Effector CD8-positive, alpha-beta T cell (primary cell): ENCODE results near the gene HOXC12.

Experiments
- DNase-seq: peaks from one replicate; lab custom pipeline; 2025; lab: John Stamatoyannopoulos, UW
- total RNA-seq, 4 experiments: gene quantifications; one replicate each; lab custom pipeline; 2026; lab: John Stamatoyannopoulos, UW

HOXC12 gene
- total RNA-seq: 0 reads per million in 4 experiments

DNA sequence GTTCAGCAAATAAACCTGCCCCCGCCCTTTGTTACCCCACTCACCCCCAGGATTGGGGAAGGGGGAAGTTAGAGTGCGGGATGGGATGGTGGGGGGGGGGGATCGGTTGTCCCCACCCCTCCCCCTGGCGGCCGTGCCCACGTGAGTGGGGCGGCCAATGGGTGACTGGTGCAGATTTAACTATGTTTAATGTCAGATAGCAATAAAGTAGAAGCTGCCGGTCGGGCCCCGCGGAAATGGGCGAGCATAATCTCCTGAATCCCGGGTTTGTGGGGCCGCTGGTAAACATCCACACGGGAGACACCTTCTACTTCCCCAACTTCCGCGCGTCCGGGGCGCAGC lies at the start of gene HOXC12:
Gene HOXC12, plus strand, starts transcription at position 210 of the 342 bp plus-strand sequence. Its CDS starts 27 bp downstream, at position 237.
- DNase-seq: no peak

- DNase-seq: no peak
These were observed 47.6 kb upstream of the HOXC12 start for GRCh38 chr12:53907103-53907502.

DNA sequence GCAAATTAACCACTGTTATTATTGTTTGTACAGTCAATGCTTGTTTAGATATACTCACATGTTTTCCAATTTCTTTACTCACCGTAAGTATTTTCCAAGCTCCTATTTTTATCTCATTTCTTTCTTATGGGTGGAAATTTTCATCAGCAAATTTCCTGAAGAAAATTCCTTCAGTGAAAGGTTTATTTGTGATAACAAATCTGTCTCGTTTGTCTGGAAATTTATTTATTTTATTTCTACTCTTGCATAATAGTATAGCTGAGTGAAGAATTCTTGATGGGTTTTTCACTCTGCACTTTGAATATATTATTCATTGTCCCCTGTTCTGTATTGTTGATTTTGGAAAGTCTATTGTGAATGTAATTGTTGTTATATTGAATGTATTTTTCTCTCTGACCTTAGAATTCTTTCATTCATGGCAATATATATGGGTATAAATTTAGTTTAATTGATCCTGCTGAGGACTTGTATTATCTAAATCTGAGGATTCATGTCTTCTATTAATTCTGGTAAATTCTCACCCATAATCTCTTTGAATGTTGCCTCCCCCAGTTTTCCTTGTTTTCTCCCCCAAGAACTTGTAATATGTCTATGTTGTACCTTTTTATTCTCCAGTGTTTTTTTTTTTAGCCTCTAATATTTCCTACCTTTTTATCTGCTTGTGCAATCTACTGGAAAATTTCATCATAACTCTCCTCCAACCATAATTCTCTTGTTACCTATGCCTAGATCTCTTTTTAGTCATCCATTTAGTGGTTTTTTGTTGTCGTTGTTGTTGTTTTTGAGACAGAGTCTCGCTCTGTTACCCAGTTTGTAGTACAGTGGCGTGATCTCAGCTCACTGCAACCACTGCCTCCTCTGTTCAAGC lies 37.7 kb upstream of the HOXC12 start:
- no peak for DNase-seq

DNA sequence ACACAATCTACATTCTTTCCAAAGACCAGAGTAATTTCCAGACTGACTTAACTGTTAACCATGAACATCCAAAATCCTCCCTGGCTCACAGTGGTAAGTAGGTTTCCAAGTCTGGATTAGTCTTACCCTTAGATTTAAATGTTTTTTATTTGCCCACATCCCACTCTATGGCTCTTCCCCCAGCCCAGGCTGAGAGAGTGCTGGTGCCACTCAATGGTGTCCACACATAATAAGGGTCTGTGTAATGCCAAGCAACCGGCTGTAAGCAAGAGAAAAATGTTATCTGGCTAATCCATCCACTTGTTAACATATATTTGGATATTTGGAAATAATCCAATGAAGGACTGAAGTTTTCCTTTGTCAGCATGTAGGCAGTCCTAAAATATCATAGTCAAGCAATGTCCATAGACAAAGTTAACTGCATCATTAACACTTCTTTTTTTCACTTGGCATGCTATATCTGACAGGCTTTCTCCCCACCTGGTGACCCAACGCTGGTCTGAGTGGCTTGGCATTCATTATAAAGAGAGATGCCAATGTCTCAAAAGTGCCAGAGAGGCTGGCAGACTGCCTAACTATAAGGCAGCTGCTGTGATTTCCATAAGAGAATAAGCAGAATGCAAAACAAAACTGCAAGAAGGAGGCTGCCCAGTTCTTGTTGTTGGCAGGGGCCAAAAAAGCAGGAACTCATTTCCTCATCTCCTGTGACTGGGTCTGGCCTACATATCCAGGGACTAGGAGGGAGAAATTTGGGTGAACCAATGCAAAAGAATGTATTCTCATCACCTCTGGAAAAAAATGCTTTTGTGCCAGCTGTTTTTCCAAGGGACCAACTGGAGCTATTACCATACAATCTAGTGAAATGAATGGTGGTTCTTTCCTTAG lies 29.9 kb upstream of the HOXC12 start:
- no peak for DNase-seq

GRCh38 chr12:53927220-53928029 lies 27.3 kb upstream of the HOXC12 start:
- no peak for DNase-seq

DNA sequence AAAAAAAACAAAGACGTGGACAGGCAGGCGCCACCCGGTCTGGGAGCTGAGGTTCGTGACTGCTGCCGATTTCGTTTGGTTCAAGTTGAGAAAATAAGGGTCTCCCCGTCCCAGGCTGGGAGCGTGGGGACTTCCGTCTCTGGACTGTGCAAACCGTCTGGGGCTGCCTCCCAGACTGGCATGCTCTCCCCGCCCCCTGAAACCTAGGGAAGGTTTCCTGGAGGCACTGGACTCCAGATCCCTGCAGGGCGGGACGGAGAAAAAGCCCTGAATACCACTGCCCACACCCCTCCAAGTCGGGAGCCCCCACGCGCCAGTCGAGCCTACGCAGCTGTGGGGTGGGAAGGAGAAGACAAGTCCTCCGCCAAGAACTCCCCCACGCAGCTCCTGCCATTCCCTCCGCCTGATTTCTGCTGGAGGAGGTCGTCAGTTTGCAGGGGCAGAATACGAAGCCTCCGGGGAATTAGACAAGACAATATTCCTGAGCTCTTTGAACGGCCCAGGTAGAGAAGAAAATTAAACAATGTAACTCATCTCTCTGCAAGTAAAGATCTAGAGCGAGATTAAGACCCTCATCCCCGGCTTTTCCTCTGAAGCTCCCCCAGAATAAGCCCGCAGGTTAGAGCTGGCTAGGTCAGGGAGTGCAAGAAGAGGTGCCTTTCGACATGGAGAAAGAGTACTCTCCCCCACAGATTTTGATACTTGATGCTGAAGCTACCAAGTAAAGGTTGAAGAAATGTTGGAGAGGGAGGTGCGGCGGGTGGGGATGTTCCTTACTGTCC lies 26.5 kb upstream of the HOXC12 start:
- DNase-seq: no peak

GRCh38 chr12:53929527-53929926 lies 25.2 kb upstream of the HOXC12 start:
- DNase-seq: no peak

- no peak for DNase-seq
These were observed 24.0 kb upstream of the HOXC12 start for GRCh38 chr12:53930591-53931255.

DNA sequence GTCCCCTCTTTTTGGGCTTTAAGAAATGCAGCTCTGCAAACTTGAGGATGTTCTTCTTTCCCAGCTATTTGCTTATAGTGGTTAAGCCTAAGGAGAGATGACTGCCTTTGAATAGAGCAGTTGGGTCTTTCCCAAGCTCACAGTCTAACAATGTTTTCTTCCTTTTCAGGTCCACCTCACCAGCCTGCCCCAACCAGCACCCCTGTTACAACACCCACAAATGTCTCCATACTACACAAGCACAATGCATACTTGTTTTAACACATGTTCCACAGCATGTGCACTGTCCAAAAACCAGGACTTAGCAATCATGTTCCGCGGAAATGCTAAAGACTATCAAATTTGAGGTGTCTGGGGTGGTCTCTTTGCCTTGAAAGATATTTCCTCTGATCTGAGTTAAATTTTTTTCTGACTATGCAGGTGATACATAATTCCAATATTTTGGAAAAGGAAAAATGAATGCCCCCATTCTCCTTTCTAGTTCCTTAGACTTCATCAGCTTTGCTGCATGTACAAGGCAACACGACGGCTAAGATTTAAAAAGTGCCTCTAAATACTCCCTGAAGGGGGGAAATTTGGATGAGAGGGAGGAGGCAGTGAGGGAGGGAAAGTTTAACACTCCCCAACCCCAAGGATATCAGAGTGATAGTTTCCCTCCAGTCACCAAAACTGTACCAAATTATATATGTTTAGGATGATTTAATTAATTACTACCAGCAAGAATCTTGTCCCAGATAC lies 22.7 kb upstream of the HOXC12 start:
- DNase-seq: no peak

DNA sequence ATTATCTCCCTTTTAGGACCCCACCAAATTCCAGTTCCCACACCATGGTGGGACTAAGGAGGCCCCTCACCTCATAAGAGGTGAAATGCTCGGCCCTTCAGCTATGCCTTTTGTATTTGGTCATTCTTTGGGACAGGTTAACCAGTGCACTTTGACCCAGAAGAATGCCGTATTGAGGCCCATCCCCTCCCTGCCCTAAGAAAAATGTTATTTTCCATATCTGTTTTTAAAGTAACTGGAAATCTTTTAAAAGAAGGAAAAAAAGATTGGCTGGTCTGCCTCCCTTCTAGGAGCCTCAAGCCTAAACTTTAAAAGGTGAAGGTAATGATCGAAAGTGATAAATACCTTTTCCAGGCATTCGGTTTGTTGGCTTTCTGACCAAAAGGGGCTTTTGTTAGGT lies 21.8 kb upstream of the HOXC12 start:
- no peak for DNase-seq

DNA sequence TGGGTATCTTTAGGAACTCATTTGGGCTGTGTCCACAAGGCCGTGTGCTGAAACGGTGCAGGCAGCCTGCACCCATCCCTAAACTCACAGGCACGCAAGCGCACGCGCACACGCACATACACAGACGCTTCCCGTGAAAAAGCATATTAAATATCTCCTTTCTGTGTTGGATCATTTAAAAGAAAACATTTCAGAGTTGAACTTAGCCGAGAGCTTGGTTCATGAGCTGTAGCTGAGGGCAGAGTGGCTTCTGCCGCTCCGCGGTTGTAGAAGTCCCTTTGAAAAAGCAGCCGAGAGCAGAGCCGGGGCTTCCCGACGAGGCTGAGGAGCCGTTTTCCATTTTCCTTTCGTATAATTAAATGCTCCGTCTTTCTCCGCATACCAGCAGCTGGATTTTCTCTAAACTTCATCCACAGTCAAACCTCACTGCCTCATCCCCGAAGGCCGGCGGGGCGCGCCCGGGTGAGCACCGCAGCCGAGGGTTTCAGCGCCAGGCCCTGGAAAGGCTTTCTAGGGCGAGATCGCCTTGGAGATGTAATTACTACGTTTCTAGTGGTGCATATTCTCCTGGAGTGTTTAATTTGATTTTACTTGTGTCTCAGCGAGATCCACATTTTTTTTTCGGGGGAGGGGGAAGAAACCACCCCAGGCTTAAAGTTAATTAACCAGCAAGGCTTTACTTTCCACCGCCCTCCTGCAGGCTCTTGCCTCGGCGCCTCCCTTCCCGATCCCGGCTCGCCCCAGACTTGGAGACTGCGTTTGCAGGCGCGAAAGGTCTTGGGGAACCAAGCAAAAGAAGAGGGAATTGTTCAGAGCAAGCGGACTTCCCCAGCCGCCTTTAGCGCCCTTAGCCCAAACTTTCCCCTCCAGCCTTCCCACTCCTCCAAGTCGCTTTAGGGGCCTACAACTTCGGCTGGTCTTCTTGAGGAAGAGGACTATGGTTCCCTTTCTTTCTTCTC lies 19.0 kb upstream of the HOXC12 start:
- DNase-seq: no peak

- no peak for DNase-seq
These were observed 17.6 kb upstream of the HOXC12 start for GRCh38 chr12:53937099-53937498.

DNA sequence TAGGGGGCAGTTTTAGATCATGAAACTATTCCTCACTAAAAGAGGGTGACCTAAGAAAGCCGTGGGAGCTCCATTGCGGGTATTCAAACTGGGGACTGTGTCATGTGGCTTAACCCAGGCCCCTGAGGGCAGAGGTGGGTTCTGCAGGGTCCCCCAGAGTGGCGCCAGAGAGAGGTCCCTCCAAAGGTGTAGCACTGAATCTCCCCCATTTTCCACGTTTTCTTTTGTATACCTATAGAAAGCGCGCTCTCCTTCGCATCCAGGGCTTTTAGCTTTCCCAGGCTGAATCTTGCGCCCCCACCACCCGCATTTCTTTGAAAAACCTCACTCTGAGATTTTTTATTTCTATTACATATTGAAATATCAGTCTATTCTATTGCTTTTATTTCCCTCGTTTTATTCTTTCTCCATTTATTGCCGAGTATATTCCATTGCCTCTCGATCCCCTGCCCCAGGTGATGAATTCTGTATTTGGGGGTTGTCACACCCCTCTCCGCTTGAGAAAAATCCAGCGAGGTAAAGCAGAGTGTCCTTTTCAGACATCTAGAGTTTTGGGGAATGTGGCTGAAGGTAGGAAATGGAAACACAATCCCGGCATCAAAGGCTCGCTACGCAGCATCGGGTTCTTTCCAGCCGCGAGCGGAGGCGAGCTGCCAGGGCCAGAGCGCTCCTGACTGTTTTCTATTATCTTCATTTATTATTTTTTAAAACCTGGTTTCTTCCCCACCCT lies 16.9 kb upstream of the HOXC12 start:
- DNase-seq: no peak

DNA sequence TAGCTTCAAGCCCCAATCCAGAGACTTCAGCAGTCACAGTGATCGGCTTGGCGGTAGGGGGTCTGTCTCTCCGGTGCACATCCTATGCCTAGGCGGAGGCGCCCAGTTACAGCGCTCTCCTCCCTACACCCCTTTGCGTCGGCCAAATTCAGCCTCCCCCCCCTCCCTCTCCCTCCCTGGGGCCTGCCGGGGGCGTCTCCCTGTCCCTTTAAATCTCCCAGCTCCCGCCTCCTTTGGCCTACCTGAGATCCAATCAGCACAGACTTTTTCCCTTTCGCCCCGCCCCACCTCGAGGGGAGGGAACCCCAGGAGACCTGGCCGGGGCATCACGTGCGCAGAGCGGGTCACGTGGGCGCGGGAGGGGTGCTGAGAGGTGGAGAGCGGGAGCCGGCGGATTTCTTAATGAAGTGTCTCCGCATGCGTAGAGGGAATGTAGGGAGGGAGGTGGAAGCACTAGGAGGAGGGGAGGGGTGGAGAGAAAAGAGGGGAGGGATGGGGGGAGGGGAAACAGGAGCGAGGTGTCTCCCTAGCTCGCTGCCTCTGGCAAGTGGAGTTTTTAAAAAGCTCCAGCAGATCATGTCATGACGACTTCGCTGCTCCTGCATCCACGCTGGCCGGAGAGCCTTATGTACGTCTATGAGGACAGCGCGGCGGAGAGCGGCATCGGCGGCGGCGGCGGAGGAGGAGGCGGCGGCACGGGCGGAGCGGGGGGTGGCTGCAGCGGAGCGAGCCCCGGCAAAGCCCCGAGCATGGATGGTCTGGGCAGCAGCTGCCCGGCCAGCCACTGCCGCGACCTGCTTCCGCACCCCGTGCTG lies 16.2 kb upstream of the HOXC12 start, which contains the start of gene HOXC13:
Gene HOXC13, plus strand, starts transcription at position 506 of the 815 bp plus-strand sequence. Its CDS starts 76 bp downstream, at position 582.
- DNase-seq: no peak

- no peak for DNase-seq
These were observed 15.3 kb upstream of the HOXC12 start for GRCh38 chr12:53939141-53940108.
